Dermis blood vessel endothelial cell (primary cell): ENCODE results near the gene FBXL7. TPM values are rescaled to one million over a fixed set of nuclear protein-coding genes. Genes with fewer than 3 reads are reported as not detected.
A peak's percentile ranks its signal among the peaks of the same experiment; 100 is the strongest.

Experiments
- DNase-seq: peaks from one replicate; pipeline ENCODE4 v3.0.0; 2010
- total RNA-seq: library from RNA; depleted of rRNA; stranded (reverse); fragments of >200 nt; gene quantifications from 2 replicates; pipeline ENCODE4 v1.2.3, GENCODE V29; 2014

The FBXL7 gene
- total RNA-seq, 1 donor from 2014 or later: 15.5 TPM

DNA sequence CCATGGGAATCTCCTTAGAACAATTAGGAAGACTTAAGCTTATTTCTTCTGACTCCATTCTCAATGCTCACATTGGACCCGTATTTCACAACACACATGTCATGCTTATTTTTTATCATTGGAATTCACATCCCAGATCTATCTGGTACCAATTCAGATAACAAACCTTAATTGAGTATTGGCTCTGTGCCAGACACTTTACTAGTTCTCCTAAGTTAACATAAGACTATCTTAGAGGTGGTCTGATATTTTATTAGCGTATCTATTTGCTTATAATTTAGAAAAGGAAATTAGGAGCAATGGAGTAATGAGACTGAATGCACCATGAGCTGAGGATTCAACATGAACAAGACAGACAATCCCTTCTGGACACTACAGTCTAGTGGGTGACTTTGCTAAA, 45.1 kb downstream of the FBXL7 start:
- DNase-seq: no peak

- DNase-seq: no peak
Measured at GRCh38 chr5:15547261-15547839, 47.4 kb downstream of the FBXL7 start.

- DNase-seq: no peak
Measured at GRCh38 chr5:15549961-15550360, 50.0 kb downstream of the FBXL7 start.

- DNase-seq: no peak
Measured at GRCh38 chr5:15550502-15551112, 50.6 kb downstream of the FBXL7 start.

- DNase-seq: no peak
Measured at GRCh38 chr5:15551113-15551504, 51.1 kb downstream of the FBXL7 start.

DNA sequence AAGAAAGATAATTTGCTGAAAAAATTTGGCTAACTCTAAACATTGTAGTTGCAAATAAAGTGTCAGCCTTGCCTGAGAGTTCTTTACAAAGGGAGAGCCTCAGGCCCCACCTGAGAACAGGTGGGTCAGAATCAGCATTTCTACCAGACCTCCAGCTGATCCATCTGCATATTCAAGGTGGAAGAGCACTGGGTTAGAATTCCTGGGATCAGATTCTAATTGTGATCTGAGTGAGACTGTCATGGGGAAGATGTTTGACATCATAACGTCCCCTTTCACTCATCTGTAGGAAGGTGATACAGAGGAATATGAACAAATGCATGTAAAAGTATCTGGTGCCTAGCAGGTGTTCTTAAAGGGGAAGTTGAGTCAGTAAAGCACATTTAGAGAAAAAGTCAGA, 54.6 kb downstream of the FBXL7 start:
- no peak for DNase-seq

- no peak for DNase-seq
Measured at GRCh38 chr5:15555176-15555575, 55.2 kb downstream of the FBXL7 start.

DNA sequence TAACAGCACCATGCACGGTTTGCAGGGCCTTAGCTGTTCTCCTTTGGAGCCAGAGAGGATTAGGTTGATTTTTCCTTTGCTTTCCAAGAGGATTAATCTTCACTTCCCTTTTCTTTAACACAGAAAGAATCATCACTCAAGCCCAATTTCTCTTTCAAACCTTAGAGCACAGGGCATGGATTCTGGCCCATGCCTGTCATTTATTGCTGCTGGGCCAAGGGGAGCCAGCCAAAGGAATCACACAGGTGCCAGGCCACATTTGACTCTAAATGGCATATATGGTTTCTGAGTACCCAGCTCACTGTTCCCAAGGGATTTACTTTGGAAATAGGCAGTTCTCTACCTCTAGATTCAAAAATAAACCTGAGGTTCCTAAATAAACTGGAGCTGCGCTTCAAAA, 58.3 kb downstream of the FBXL7 start:
- DNase-seq: no peak

GRCh38 chr5:15558681-15559080, 58.7 kb downstream of the FBXL7 start:
- DNase-seq: no peak

DNA sequence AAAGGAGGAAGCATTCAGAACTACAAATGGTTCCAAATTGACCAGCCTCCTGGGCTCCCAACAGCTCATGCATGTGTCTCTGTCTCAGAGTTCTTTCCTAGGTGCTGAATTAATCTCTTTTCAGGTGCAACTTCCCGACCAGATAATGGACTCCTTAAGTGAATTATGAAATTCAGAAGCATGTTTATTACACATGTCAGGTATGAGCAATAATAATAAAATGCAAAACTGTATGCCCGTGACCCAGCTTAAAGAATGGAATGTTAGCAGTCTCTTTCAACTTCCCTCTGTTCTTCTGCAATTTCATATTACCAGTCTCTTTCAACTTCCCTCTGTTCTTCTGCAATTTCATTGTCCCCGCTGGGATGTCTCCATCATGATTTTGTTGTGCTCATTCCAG, 60.4 kb downstream of the FBXL7 start:
- no peak for DNase-seq

GRCh38 chr5:15564523-15564922, 64.5 kb downstream of the FBXL7 start:
- no peak for DNase-seq

DNA sequence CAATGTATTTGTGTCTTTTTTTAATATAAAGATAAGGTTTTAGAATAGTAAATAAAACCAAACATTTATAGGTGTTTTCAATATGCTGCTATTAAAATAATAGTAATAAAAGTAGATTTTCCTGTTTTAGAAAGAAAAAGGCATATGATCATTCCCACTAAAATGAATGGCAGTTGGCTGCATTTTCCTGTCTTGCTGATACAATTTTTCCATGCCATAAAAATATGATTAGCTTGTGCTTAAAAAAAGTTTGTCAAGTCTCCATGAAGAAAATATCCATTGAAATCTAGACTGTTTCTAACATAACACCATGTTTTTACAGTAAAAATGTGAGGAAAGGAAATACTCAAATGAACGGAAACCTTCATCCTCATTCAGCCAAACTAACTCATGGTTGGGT, 65.0 kb downstream of the FBXL7 start:
- DNase-seq: no peak

- DNase-seq: no peak
Measured at GRCh38 chr5:15566306-15566705, 66.3 kb downstream of the FBXL7 start.

- DNase-seq: peak; percentile 23
Measured at GRCh38 chr5:15566789-15567188, 66.8 kb downstream of the FBXL7 start.

GRCh38 chr5:15570491-15570890, 70.5 kb downstream of the FBXL7 start:
- no peak for DNase-seq

DNA sequence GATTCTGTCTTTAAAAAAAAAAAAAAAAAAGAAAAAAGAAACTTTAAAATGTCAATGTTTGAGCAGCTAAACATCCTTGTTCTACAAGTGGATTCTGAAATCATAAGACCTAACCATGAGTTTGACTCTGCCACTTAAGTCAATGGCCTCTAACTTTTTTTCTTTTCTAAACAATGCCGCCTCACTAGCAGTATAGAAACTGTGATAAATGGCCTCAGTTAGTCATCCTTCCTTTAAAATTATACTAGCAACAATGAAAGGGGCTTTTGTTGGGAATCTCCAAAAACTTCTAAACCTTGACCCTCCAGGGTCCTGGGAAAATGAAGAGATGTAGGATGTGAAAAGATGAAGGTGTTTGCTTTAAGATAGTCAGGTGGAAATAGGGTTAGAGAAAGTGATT, 71.1 kb downstream of the FBXL7 start:
- peak; percentile 63 for DNase-seq

- no peak for DNase-seq
Measured at GRCh38 chr5:15571618-15572017, 71.6 kb downstream of the FBXL7 start.

DNA sequence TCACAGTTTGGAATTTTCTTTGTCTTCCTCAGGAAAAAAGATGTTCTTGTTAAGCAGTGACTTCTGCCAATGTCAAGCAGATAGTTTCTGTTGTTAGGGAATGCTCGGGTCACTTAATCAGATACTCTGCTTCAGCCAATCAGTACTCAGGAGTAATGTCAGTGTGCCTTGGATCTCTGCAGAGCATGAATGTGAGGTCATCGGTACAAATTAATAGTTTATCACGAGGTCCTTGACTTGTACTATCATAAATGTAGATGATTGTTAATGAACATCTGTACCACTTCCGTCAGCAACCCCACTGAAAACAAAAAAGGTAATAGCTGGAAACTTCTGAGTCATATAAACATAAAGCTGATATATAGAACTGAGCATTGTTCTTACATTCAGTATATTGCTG, 73.6 kb downstream of the FBXL7 start:
- peak; percentile 72 for DNase-seq

- DNase-seq: no peak
Measured at GRCh38 chr5:15574128-15574527, 74.1 kb downstream of the FBXL7 start.

- DNase-seq: peak; percentile 17
Measured at GRCh38 chr5:15574806-15575325, 74.9 kb downstream of the FBXL7 start.

DNA sequence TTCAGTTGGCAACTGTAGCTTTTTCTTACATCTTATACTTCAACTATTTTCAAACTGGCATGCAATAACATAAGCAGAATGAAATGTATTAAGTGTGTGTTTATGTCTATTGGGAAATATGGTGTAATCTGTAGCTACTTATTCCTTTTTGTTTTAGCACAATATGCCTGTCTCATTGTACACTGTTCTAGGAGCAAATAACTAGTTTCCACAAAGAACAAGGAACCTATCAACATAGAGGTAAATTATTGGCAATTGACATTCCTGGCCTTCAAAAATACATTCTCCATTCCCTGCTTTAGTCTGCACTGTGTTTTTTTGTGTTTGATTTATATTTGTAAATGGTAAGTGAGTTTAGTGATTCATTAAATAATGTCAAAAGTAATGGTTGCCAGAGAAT, 75.7 kb downstream of the FBXL7 start:
- DNase-seq: no peak

DNA sequence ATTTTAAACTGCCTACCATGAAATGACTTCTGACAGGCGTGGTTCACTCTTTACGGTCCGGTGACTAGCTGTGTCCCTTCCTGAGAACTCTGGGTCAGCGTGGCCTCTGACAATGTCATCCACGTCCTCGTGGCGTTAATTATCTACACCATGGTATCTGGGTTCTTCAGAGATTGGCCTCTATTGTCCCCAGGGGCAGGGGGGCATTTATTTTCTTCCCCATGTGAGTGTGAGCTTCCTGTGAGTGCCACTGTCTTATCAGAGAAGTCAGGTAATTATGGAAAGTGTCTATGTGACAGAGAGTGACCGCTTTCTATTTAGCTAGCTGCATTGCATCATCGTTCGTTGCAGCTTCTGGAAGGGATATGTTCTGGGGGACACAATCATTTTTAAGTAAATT, 77.2 kb downstream of the FBXL7 start:
- DNase-seq: peak; percentile 41

DNA sequence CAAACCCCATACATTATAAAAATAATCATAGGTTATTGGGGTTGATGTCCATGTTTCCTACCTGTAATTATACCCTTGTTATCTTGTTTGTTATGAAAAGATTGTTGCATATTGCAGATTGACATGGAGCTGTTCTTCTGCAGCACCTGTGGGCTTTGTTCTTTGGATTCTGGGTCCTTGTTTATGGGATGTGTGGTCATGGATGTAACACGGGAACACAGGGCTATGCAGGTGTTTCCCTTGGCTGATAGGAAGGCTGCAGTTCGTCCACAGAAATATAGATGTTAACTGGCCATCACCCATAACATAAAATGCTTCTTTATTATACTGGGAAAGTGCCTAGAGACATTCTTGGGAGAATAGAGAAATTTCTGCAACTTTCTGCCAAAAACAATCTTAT, 77.9 kb downstream of the FBXL7 start:
- DNase-seq: peak; percentile 64

GRCh38 chr5:15579193-15579990, 79.4 kb downstream of the FBXL7 start:
- DNase-seq: no peak
